GM15510 (cell line): ENCODE results near the gene SLC2A6.
A peak's percentile ranks its signal among the peaks of the same experiment; 100 is the strongest.

Experiments
- POLR2A ChIP-seq: IDR thresholded peaks from 3 replicates; pipeline ENCODE4 v1.6.1; 2011; ENCODE audit warnings: borderline replicate concordance; ENCODE audit not compliant: insufficient read length; ENCODE audit errors: extremely low read depth

Gene SLC2A6

DNA sequence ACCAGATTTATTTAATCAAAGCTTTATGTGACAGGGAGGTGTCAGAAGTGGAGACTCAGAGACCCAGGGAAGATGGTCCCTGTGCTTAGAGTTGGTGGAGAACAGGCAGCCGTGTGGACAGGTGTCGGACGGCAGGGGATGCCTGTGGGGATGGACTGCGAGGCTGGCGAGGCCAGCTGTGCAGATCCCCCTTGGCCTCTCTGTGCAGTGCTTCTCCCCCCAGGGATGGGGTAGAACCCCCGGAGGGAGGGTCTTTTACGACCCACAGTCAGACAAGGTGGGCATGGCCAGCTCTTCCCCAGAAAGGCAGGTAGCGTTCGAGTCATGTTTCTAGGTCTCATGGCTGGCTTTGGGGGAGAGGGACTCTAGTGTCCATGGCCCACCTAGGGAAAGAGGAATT is 4.7 kb upstream of the SLC2A6 start:
- no peak for TF ChIP-seq POLR2A

DNA sequence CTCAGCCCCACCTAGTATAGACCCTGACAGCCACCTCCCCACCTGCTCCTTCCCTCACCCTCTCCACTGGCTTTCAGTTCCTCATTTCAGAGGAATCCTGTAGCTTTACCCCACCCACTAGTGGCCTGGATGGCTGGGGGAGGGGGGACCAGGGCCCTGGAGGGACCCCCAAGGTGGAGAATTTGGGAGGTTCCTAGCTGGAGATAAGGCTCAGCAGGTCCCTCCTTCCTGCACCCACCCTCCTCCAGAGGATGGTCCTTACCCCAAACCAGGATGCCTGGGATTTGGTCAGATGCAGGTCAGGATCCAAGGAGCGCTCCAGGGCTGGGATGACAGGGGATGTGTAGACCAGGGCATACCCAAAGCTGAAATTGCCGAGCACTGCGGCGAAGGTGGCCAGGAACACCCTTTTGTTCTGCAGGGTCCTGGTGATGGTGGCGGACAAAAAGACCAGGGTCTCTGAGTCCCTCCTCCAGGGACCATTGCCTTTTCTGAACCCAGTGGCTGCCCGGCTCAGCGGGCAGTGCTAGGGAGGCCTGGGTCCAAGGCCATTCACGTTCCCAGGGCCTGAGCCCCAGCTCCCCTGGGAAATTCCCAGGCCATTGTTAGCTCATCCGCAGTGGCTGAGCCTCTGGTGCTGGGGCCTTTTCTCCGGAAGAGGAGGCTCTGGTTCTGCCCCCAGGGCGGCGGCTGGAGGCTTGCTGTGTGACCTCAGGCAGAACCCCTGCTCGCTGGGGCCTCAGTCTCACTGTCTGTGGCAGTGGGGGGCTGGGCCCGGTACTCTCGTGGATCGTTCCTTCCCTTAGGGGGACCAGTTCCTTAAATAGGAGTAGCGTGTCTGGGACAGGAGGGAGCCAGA is 678 bp downstream of the SLC2A6 start:
- TF ChIP-seq POLR2A = peak; percentile 18

DNA sequence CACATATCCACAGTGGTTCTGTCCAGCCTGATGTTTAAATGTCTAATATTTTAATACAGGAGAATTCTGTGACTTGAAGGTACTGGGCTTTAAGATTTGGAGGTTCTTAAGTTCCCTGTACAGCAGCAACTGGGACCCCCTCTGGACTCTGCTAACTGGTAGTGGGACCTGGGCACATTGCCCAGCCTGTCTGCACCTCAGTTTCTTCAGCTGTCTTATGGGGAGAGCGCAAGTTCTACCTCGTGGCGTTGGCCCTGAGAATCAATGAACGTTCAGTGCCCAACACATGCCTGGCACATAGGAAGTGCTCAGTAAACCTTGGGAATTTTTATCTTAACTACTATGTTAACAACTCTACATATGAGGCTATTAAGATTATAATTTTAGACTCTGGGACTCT is 1.4 kb downstream of the SLC2A6 start:
- TF ChIP-seq POLR2A = no peak

DNA sequence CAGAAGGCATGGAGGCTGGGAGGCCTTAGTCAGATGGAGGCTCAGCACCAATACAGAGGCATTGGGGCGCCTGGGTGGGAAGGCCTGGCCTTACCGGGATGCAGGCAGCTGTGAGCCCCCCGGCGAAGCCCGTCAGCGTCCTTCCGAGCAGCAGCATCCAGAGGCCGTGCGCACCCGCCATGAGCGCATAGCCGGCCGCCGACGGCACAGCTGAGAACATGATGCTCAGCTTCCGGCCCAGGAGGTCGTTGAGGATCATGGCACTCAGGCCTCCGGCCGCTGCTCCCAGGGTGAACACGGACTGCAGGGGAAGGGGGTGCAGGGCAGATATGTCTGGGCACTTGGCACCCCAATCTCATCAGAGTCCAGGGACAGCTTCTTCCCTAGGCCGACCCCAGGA is 2.0 kb downstream of the SLC2A6 start:
- TF ChIP-seq POLR2A = no peak

DNA sequence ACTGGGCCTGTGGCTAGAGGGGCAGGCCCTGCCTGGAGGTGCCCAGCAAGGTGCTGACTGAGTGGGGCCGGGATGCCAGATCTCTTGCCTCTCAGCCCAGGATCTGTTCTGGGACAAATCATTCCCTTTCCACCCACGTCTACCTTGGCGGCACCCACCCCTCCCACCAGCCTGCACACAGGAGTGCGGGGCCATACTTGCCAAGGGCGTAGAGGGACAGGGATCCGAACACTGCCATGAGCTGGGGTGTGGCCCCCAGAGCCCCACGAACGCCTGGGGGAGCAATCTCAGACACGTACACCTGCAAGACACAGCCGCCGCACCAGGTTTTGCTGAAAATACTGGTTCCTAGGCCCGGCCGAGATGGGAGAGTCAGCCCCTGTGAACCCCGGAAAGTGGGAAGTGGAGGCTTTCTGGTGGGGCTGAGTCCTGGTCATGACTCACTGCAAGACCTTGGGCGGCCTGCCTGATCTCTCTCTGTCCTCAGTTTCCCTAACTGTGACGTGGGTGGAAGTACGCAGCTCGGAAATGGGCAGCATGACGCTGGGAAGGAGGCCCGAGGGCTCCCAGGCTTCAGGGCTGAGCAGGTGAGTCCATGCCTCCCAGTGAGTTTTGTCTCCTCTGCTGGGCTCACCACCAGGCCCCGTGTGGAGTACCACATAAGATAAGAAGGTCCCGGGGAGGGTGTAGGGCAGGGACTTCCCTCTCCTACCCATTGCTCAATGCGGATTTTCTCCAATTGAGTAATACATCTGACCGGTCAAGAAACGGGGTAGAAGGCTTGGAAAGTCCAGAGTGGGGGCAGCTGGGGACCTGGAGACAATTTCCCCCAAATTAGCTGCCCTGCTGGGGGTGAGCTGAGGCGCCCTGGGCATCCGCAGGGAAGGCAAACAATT is 2.6 kb downstream of the SLC2A6 start:
- TF ChIP-seq POLR2A = no peak

DNA sequence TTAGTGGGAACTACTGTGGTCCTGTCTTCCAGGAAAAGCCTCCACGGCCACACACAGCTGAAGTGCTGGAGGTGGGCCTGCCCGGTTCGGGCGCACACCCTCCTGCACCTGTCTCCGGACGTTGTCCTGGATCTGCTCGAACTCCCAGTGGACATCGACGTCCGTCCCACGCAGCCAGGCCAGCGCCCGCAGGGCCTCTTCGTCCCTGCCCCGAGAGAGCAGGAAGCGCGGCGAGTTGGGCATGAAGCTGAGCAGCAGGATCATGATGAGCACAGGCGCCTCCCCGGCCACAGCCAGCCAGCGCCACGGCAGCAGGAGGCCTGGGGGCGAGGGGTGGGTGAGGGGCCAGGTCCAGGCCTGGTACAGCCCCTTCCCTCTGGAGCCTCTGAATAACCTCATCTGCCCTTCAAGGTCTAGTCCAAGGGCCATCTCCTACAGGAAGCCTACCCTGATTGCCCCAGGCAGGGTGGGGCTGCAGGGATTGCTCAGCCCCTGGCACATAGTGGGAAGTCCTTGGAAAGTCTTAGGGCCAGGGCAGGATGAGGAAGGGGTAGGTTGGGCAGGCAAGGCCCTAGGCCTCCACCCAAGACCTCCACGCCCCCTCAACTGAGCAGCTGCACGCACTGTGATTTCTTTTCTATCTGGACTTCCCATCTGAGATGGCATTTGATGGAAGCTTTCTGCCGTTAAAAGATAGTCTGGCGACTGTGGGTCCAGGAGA is 3.4 kb downstream of the SLC2A6 start:
- no peak for TF ChIP-seq POLR2A

DNA sequence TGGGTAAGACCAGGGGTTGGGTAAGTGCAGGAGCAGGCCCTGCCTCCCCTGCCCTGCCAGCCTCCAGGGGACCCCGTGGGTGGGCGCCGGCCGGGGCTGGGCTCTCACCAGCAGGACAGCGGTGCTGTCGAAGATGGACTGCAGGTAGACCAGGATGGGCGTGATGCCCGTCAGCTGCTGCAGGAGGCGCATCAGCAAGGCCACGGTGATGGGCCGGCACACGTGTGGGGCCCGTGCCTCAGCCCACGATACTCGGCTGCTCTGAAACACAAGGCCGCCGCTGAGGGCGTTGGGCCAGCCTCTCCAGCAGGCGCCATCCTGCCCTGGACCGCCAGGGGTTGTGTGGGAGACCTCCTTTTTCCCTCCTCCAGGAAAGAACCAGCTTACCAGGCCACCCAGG is 4.0 kb downstream of the SLC2A6 start:
- no peak for TF ChIP-seq POLR2A

DNA sequence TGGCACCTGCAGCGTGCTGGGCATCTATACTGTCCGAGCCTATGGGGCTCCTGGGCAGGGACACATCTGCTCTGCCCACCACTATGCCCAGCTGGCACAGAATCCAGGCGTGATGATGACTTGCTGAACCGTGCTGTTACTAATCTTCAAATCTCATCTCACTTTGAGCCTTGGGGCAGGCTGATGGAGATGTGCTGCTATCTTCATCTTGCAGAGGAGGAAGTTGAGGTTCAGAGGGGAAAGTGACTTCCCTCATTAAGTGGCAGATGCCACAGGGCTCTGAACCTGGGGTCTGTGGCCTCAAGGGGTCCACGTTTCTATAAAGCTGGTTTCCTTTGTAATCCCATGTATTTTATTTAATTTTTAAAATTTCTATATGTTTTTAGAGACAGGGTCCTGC is 4.7 kb downstream of the SLC2A6 start:
- no peak for TF ChIP-seq POLR2A

DNA sequence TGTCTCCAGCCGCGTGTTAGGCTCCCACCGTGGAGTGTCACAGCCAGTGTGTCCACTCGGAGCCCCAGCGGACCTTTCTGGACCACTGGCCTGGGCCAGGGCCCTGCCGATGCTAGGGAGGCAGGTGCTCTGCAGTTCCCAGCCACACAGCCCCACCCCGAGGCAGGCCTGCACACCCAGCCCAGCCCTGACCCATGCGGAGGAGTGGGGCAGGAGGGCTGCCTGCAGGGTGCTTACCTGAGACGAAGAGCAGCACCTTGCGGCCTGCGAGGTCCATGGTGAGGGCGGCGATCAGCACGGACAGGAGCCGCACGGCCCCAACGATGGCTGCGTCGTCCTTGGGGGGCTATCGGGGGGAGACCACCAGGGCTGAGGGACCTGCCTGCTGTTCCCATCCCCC is 5.2 kb downstream of the SLC2A6 start:
- no peak for TF ChIP-seq POLR2A

DNA sequence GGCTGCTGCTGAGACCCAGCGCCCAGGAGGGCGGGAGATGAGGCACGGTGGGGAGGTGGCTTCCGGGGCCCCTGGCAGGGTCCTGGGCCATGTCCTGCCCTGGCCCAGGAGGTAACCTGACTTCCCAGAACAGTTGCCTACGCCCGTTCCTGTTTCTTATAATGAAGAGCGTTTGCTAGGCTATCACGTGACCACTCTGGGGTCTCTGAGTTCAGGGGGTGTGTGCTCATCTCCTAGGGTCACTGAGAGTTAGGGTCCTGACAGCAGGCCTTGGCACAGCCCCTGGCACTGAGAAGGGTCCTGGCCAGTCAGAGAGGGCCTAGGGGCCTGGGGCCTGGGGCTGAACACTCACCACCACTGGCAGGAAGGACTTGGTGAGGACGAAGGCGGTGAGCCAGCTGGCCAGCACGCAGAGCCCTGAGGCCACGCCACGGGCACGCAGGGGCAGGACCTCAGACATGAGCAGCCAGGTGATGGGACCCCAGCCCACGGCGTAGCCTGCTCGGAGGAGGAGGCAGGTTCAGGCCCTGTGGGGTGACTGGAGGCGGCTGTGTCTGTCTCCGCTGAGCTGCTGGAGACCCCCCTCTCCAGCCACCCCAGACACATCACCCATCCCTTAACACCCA is 6.0 kb downstream of the SLC2A6 start:
- no peak for TF ChIP-seq POLR2A

DNA sequence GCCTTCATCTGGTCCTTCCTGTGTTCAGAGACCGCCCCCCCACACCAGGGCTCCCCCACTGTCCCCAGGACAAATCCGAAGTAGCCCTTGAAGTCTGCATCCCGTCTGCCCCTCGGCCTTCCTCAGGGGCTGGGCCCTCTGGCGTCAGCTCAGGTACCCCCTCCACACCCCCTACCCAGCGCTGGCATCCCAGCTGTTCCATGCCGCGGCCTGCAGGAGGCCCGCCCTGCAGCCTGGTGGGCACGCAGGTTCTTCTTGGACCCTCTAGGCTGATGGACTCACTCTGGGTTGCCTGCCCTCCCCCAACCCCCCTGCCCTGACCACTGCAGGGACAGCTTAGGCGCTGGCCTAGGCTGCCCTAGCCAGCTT is 6.6 kb downstream of the SLC2A6 start:
- no peak for TF ChIP-seq POLR2A

DNA sequence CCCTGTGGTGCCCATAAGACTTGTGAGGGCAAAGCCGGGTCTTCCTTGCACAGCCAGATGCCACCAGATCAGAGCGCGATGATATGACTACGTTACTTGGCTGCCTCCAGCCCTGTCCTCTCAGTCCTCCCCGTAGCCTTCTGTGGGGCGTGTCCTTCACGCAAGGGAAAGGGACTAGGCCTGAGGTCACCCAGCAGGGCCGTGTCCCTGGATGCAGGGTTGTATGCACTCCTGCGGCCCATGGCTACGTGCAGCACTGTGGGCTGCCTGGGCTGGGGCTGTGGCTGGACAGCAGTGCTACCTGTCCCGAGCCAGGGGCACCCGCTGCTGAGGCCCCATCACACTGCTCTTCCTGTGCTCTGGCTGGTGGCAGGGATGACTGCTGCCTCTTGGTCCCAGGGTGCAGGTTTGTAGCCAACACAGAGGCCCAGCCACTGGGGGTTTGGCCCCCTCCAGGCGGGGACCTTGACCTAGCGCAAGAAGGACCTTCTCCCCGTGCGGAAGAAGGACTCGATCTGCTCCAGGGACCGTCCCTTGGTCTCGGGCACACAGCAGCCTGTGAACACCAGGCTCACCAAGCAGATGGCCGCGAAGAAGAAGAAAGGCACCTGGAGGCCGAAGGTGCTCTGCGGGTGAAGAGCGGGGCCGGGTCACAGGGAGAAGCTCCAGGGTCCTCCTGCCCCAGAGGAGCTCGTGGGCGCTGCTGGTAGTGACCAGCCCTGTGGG is 7.2 kb downstream of the SLC2A6 start:
- TF ChIP-seq POLR2A = no peak

DNA sequence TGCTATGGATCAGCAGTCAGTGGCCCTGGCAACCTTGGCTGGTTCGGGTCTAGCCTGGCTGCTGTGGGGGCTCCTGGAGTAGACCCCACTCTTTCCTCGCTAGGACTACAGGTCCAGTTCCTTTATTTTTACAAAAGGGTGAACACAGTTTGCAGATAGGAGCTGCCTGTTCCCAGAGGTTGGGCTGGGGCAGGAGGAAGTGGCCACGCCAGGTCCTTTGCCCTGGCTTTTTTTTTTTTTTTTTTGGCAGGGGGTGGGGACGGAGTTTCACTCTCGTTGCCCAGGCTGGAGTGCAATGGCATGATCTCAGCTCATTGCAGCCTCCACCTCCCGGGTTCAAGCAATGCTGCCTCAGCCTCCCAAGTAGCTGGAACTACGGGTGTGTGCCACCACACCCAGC is 7.9 kb downstream of the SLC2A6 start:
- TF ChIP-seq POLR2A = no peak

DNA sequence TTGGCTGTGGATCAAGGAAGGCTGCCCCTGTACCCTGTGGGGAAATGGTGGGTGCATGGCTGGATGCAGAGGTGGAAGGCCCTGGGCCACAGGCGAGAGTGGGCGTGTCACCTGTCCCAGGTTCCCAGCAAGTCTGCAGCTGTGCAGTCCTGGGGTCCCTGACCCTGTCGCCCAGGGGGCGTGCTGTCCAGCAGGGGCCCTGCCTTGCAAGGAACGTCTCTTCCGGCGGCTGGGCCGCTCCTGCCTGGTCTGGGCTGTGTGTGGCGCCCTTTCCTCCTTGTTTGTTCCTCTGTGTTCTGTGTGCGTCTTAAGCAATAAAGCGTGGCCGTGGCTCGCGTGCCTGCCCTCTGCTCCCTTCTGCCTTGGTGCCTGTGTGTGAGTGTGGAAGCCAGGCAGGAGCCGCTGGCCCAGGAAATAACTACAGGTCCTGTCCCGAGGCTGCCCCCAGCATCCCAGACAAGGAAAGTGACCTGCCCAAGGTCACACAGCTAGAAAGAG is 8.4 kb downstream of the SLC2A6 start:
- no peak for TF ChIP-seq POLR2A
